HEK293 (cell line): ENCODE results near the gene FOXP4.

Source experiments
- REST ChIP-seq: fragments of 450-650 bp; formaldehyde crosslinking; IDR thresholded peaks from 2 replicates; pipeline ENCODE4 v1.5.1; 2016; ENCODE audit warnings: missing biosample characterization, missing genetic modification characterization
- ZNF114 ChIP-seq: fragments of 450-650 bp; formaldehyde crosslinking; IDR thresholded peaks from 2 replicates; pipeline ENCODE4 v1.5.0; 2017; ENCODE audit warnings: missing biosample characterization, missing genetic modification characterization
- ZNF658 ChIP-seq: fragments of 450-650 bp; formaldehyde crosslinking; IDR thresholded peaks from 2 replicates; pipeline ENCODE4; 2016; ENCODE audit warnings: missing biosample characterization, missing genetic modification characterization

- no peak for TF ChIP-seq ZNF658 (tag by site-specific recombination)
- no peak for TF ChIP-seq ZNF114
- no peak for TF ChIP-seq REST
Measured at GRCh38 chr6:41571021-41571780, 25.0 kb downstream of the FOXP4 start.
